Psoas muscle (tissue), 8 donors: ENCODE results near the gene PGBD2. TPM values are rescaled to one million over a fixed set of nuclear protein-coding genes. Genes with fewer than 3 reads are reported as not detected.

ENCODE experiments used
- ATAC-seq, 4 donors: fragments of 200-7000 bp; cut with Tn5 transposase; one replicate each; pipeline ENCODE4 v1.9.1; 2020; ENCODE audit warnings: moderate library complexity in 3 of 4, mild to moderate bottlenecking in 2 of 4
- DNase-seq, 2 donors: peaks; one replicate each; pipeline ENCODE4 v3.0.0-alpha.2; 2020
- H3K27ac ChIP-seq: fragments of 200-600 bp; one replicate; pipeline ENCODE4 v1.8.0; 2022
- H3K27me3 ChIP-seq, 3 donors: fragments of 200-600 bp in 1 of 3; one replicate each; pipeline versions ENCODE4 v1.6.1 to v1.8.0; 2013 to 2022; ENCODE audit warnings: low read length in 2 of 3, mild to moderate bottlenecking in 2 of 3, moderate library complexity in 1 of 3; ENCODE audit not compliant: insufficient read depth in 3 of 3
- H3K36me3 ChIP-seq, 2 donors: fragments of 200-600 bp in 1 of 2; one replicate each; pipeline versions ENCODE4 v1.6.1 to v1.8.0; 2013 to 2022; ENCODE audit warnings: low read depth in 1 of 2, mild to moderate bottlenecking in 1 of 2, moderate library complexity in 1 of 2; ENCODE audit not compliant: insufficient read depth in 1 of 2
- H3K4me1 ChIP-seq: fragments of 200-600 bp; one replicate; pipeline ENCODE4 v1.8.0; 2022
- H3K4me3 ChIP-seq: fragments of 200-600 bp; one replicate; pipeline ENCODE4 v1.8.0; 2022; ENCODE audit warnings: mild to moderate bottlenecking
- H3K9me3 ChIP-seq: fragments of 200-600 bp; one replicate; pipeline ENCODE4 v1.8.0; 2022
- CTCF ChIP-seq: fragments of 200-600 bp; IDR thresholded peaks from one replicate; pipeline ENCODE4 v1.8.0; 2022; ENCODE audit warnings: antibody characterized with exemption
- WGBS, 3 donors: extraction: QIAGEN DNeasy Blood & Tissue Kit; methylation state at CpG; one replicate each; pipeline versions ENCODE4 v1.1.6 to v1.1.7; 2013; 5-methylcytosine and 5-hydroxymethylcytosine counted together
- intact Hi-C, 2 donors: fragments of 100-400 bp; cut with DNase I; formaldehyde crosslinking; loops; one replicate each; pipeline versions ENCODE4 v1.11.0 to v1.14.2; 2022
- polyA plus RNA-seq, 3 donors: library from polyadenylated mRNA; stranded (reverse); fragments of 200-250 nt; gene quantifications; one replicate each; pipeline ENCODE4 v1.2.3, GENCODE V29; 2013
- total RNA-seq, 4 donors: library from RNA; stranded (reverse); fragmentation: NEBNext Ultra II Directional in 2 of 4; extraction: Animal tissue kit (Norgen Biotek cat#: 25700) in 2 of 4; gene quantifications; one replicate each; pipeline versions ENCODE4 v1.2.1 to v1.2.4, GENCODE V29; 2021 to 2023
- donor health status: healthy with polysubstance abuse.
- donor health status: DM: no; HTN: no; CAD: no; lungs with moderate emphysema.
- donor health status: Bipolar disorder and iron deficiency.
- donor health status: healthy.
- donor health status: DM: yes; HTN: yes; CAD: no.
- donor health status: DM: no; HTN: no; CAD: no.
- donor health status: DM: no; HTN: no; CAD: no.
- donor health status: DM: yes; HTN: yes; CAD: no.

Gene PGBD2
- total and polyA plus RNA-seq, 7 donors: 1.3 to 3.9 (median 2.0) TPM

- peak; percentile 36 to 57 (median 43) for ATAC-seq
- no peak for TF ChIP-seq CTCF
- intact Hi-C loops: no loop called here
- no peaks in the 10 kb centered on the region for H3K36me3 ChIP-seq
- peaks cover 0 to 2% (median 0%) of the 10 kb centered on the region in 3 donors for H3K27me3 ChIP-seq
- peaks cover 14% of the 10 kb centered on the region for H3K4me1 ChIP-seq
- WGBS, 3 donors: 2 to 5% (median 4%) methylated on average over 44 to 46 of the region's 46 CpGs
- H3K27ac ChIP-seq: peak overlapping the region; percentile 25
- DNase-seq: peak; percentile 88 to 91
- no peaks in the 10 kb centered on the region for H3K9me3 ChIP-seq
- H3K4me3 ChIP-seq: peak overlapping the region; percentile 71
These were observed 42.8 kb upstream of the PGBD2 start for GRCh38 chr1:248862998-248863881.

- no peaks in the 10 kb centered on the region for H3K9me3 ChIP-seq
- intact Hi-C loops: no loop called here
- no peak for ATAC-seq
- peak overlapping the region; percentile 95 for H3K27ac ChIP-seq
- H3K4me3 ChIP-seq: peak overlapping the region; percentile 78
- 95 to 99% (median 98%) methylated on average over 3 of the region's 3 CpGs for WGBS, 3 donors
- H3K27me3 ChIP-seq: peaks cover 0 to 2% (median 0%) of the 10 kb centered on the region in 3 donors
- H3K4me1 ChIP-seq: no peaks in the 10 kb centered on the region
- no peaks in the 10 kb centered on the region for H3K36me3 ChIP-seq
- TF ChIP-seq CTCF: no peak
- no peak for DNase-seq
These were observed 34.1 kb upstream of the PGBD2 start for GRCh38 chr1:248871837-248872401.

- Histone ChIP-seq H3K4me1 (no peaks in the 10 kb centered on the region), H3K4me3 (peak overlapping the region; percentile 78), H3K36me3 (no peaks in the 10 kb centered on the region), H3K27ac (peak overlapping the region; percentile 95), H3K27me3 (no peaks in the 10 kb centered on the region), H3K9me3 (no peaks in the 10 kb centered on the region)
- DNase-seq (peak; percentile 60 to 76), ATAC-seq (peak; percentile 69 to 74 (median 71))
- intact Hi-C loops: no loop called here
- TF ChIP-seq CTCF: no peak
- 3% methylated on average over 31 of the region's 31 CpGs for WGBS, 3 donors
These were observed 33.2 kb upstream of the PGBD2 start for GRCh38 chr1:248872752-248873408.

GRCh38 chr1:248873409-248873992 lies 32.5 kb upstream of the PGBD2 start:
- Histone ChIP-seq H3K27ac (peak overlapping the region; percentile 95), H3K4me1 (no peaks in the 10 kb centered on the region), H3K4me3 (peak overlapping the region; percentile 78), H3K9me3 (no peaks in the 10 kb centered on the region), H3K36me3 (no peaks in the 10 kb centered on the region), H3K27me3 (no peaks in the 10 kb centered on the region)
- intact Hi-C loops: no loop called here
- DNase-seq: peak; percentile 92 to 96
- no peak for TF ChIP-seq CTCF
- peak; percentile 90 to 92 (median 92) for ATAC-seq
- 0 to 1% (median 0%) methylated on average over 41 of the region's 41 CpGs for WGBS, 3 donors
